Measurements from ENCODE around the gene RASD2.

RASD2 gene

DNA sequence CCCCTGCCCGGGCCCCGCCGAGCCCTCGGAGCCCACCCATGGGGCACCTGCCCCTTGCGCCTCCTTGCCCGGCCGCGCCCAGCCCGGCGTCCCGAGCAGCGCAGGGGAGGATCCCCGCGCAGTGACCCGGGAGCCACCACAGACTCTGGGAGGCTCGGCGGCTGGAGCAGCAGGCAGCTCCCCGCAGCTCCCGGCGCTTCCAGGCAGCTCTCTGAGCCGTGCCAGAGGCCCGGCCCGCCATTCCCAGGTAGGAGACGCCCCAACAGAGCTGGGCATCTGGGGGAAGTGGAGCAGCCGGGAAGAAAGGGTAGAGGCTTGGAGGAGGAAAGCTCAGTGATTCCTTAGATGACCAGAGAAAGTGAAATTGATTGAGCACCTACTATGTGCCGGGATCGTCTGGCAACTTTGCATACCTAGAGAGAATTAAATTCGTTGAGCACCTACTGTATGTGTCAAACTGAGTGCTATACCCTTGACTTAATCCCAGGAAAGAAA, 670 bp downstream of the RASD2 start:
- in situ Hi-C loops (cut with MboI; ENCODE audit: low sequenced_read_pairs, unreplicated experiment): no loop called here
- TF ChIP-seq CTCF (IDR thresholded peaks at IDR 0.05; ENCODE audit: borderline replicate concordance, control extremely low read depth, extremely low read depth, insufficient read depth, missing control alignments): no peak
- DNase-seq (ENCODE audit: low spot score): no peak

DNA sequence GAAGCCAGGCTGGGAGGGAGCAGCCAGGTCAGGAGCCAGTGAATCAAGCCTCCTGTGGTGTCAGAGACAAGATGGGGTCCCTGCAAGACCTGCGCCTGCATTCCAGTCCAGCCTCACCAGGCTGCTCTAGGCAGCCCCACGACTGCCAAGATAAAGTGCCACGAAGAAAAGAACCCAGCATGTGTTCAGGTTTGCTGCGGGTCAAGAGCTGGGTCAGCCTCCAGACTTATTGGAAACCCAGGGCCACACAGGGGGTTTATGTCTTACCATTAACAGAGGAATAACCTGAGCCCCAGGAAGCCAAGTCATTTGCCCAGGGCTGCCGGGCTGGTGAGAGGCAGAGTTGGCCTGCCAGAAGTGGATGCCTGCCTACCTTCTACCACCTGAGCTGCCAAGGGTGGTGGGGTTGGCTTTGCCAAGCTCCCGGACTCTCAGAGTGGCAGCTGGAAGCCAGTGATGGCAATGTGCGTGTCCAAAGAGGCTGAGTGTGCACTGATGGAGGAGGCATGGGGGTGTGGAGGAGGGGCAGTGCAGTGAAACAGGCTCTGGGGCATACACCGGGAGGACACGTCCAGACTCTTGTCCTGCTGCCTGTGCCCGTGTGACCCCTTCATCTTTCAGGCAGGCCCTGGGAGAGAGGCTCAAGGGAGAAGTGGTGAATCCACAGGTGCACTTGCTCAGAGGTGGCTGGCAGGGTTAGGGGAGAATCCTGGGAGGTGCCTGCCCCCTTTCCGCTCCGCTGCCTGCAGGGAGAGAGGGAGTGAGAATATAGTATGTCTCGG, 1.7 kb downstream of the RASD2 start:
- TF ChIP-seq CTCF (IDR thresholded peaks at IDR 0.05; ENCODE audit: borderline replicate concordance, control extremely low read depth, extremely low read depth, insufficient read depth, missing control alignments): no peak
- no peak for DNase-seq (ENCODE audit: low spot score)
- in situ Hi-C loops (cut with MboI; ENCODE audit: low sequenced_read_pairs, unreplicated experiment): no loop called here

GRCh38 chr22:35542939-35543516, 2.4 kb downstream of the RASD2 start:
- TF ChIP-seq CTCF (IDR thresholded peaks at IDR 0.05; ENCODE audit: borderline replicate concordance, control extremely low read depth, extremely low read depth, insufficient read depth, missing control alignments): no peak
- no peak for DNase-seq (ENCODE audit: low spot score)
- in situ Hi-C loops (cut with MboI; ENCODE audit: low sequenced_read_pairs, unreplicated experiment): no loop called here

DNA sequence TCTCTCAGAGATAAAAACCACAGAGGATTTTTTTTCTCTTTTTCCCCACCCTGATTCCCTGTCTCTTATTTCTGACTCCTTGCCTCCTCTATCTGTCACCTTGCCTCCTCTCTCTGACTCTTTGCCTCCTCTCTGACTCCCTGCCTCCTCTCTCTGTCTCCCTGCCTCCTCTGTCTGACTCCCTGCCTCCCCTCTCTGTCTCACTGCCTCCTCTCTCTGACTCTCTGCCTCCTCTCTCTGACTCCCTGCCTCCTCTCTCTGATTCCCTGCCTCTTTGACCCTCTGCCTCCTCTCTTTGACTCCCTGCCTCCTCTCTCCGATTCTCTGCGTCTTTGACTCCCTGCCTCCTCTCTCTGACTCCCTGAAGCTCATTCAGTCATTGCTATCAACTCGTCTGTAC, 3.1 kb downstream of the RASD2 start:
- TF ChIP-seq CTCF (IDR thresholded peaks at IDR 0.05; ENCODE audit: borderline replicate concordance, control extremely low read depth, extremely low read depth, insufficient read depth, missing control alignments): no peak
- DNase-seq (ENCODE audit: low spot score): no peak
- in situ Hi-C loops (cut with MboI; ENCODE audit: low sequenced_read_pairs, unreplicated experiment): no loop called here

- DNase-seq (ENCODE audit: low spot score): no peak
- TF ChIP-seq CTCF (IDR thresholded peaks at IDR 0.05; ENCODE audit: borderline replicate concordance, control extremely low read depth, extremely low read depth, insufficient read depth, missing control alignments): no peak
- in situ Hi-C loops (cut with MboI; ENCODE audit: low sequenced_read_pairs, unreplicated experiment): no loop called here
Measured at GRCh38 chr22:35544189-35544588, 3.6 kb downstream of the RASD2 start.

DNA sequence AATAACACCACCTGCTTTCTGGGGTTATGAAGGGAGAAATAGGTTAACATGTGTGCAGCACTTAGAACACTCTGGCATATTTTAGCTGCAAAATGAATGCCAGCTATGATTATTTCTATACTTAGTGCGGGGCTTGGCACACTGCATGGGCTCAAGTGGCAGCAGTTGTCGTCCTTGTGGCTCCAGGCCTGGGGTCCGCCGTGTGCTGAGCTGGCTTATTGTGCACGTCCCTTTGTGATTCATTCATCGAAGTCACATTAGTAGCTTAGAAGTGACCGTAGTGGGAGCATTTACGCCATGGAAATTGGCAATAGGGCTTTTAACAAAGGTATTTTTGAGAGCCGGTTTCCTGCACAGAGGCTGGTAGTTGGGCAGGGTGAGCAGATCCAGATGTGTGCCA, 4.2 kb downstream of the RASD2 start:
- in situ Hi-C loops (cut with MboI; ENCODE audit: low sequenced_read_pairs, unreplicated experiment): no loop called here
- TF ChIP-seq CTCF (IDR thresholded peaks at IDR 0.05; ENCODE audit: borderline replicate concordance, control extremely low read depth, extremely low read depth, insufficient read depth, missing control alignments): no peak
- DNase-seq (ENCODE audit: low spot score): no peak
